Smooth muscle cell of the umbilical artery (primary cell): ENCODE measurements around the gene GMEB1. TPM values are rescaled to one million over a fixed set of nuclear protein-coding genes. Genes with fewer than 3 reads are reported as not detected.

ENCODE experiments used
- total RNA-seq: library from RNA; depleted of rRNA; stranded (reverse); fragments of >200 nt; gene quantifications from 2 replicates; pipeline ENCODE4 v1.2.3, GENCODE V29; 2014

GMEB1 gene, protein sequence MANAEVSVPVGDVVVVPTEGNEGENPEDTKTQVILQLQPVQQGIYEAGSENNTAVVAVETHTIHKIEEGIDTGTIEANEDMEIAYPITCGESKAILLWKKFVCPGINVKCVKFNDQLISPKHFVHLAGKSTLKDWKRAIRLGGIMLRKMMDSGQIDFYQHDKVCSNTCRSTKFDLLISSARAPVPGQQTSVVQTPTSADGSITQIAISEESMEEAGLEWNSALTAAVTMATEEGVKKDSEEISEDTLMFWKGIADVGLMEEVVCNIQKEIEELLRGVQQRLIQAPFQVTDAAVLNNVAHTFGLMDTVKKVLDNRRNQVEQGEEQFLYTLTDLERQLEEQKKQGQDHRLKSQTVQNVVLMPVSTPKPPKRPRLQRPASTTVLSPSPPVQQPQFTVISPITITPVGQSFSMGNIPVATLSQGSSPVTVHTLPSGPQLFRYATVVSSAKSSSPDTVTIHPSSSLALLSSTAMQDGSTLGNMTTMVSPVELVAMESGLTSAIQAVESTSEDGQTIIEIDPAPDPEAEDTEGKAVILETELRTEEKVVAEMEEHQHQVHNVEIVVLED
- 8.3 and 12.3 TPM in 2 replicates for total RNA-seq

DNA sequence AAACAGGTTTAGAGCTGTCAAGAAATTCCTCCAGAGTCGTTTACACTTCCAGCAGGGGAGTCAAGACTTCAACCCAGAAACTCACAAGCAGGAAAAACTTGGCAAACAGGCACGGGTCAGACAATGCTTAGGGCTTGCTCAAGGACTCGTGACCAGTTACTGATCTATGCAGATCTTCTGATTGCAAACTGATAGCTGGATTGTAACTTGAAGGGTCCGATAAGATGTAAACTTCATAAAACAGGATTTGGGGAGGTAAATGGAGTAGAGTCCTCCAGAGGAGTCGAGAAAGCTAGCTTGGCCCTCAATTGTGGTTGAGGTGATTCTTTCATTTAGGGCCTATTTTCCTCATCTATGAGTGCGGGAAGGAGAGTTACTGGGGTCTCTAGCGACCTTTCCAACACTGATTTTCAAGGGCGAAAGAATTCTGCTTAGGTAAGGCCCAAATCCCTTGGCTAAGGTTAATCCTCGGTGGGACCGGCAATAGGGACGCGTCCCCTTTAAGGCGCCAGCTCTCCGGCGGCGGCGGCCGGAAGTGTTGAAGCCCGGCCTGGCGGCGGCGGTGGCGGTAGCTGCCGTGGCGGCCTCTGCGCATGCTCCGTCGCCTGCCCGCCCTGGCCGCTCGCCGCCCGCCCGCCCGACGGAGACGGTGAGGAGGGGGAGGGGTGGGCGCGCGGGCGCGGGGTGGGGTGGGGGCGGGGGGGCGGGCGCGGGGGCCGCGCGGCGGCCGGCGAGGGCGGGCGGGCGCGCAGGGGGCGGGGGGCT, at the start of gene GMEB1:
TSS of gene GMEB1 (plus strand) at position 594 of the 765 bp plus-strand sequence. CDS start 14,829 bp downstream, outside the sequence.

DNA sequence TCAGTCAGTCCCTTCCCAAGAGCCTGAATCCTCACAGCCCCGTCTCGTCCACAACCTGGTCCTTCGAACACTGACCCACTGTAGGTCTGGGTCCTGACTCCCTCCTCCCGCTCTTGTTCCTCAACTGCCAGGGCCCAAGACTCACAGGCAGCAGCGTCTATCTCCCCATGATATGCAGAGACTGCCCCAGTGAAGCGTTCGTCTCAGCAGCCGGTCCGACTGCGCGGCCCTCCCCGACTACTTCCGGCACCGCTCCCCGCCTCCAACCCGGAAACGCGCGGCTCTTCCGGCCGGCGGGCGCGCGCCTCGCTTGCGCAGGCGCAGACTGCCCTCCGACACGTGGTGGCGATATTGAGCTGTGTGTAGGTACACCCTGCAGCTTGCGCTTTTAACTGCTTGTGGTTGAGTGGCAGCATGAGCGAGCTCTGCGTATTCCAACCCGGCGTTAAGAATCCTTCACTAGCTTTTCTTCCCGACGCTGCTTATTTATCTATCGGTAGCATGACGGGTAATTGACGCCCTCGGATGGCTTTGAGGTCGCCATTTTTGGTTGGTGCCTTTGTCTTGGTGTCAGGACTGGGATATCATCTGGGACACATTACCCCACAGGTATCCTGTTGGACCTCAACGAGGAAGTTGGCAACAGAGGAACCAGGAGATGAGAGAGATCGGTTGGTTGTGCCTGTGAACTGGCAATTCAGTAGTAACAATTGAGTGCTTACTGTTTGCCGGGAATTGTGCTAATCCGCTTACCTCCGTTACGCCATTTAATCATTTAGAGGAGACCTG, 25.5 kb upstream of the GMEB1 start, which contains the start of gene TAF12:
TSS of gene TAF12 (minus strand) at position 221 of the 789 bp plus-strand sequence. CDS start 20,986 bp downstream, outside the sequence.

DNA sequence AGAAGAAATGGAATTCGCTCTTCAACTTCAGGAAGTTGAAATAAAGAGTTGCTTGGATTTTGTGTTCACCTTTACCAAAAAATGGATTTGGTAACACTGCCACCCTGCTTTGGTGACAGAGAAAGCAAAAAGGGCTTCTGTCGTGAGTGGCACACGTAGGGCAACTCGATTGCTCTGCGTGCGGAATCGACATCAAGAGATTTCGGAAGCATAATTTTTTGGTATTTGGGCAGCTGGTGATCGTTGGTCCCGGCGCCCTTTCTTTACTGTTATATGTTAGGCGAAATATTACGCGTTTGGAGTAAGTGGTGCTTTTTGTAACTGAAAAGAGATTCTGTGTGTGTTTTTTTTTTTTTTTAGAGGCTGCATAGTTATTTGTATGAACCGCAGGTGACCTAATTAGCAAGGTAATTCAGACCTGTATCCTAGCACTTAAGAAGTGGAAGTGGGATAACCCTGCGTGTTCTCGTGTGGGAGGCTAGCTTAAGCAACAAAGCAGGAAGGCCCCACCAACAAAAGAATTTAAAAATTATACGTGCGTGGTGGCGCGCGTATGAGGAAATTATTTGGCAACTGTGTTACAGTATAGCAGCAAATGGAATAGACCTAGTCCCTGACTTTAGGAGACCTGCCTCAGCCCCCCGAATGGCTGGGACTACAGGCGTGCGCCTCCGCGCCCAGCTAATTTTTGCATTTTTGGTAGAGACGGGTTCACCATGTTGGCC, 19.9 kb upstream of the GMEB1 start, which contains the start of gene RNU11:
TSS of gene RNU11 (plus strand) at position 127 of the 725 bp plus-strand sequence.

DNA sequence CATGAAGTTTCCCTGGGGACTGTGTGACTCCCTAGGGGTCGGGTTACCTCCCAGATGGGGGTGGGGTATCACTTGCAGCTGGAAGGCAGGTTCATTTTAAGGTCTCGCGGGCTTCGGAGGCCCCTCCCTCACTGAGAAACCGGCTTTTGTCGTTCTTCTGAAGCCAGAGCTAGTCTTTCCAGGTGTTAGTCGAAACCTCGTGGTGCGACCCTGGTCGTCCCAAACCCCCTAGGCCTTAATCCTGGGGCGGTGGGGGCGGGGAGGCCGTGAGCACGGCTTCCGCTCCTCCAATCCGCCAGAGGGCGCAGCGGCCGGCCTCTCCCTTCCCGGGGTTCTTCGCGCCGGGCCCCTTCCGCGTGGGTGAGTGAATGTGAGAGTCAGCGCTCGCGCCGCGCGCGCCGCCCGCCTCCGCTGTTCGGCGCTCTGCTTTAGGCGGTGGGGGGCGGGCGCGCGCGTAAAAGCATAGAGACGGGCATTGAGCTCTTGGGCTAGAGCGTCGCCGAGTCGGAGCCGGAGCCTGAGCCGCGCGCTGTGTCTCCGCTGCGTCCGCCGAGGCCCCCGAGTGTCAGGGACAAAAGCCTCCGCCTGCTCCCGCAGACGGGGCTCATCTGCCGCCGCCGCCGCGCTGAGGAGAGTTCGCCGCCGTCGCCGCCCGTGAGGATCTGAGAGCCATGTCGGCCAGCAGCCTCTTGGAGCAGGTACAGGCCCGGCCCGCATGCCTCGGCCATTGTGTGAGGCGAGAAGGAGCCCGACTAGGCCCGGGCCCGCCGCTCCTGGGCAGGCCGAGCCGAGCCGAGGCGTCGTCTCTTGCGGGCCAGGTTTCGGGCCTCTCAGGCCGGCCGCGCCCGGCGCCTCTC, 68.1 kb downstream of the GMEB1 start, which contains the start of gene YTHDF2:
TSS of gene YTHDF2 (plus strand) at position 491 of the 857 bp plus-strand sequence. CDS start at position 672, 181 bp downstream.

Other genes with a start within 250 kb of the GMEB1 start
- 27.3 and 51.6 TPM in 2 replicates for gene RCC1, start 162.7 kb upstream of the GMEB1 start, total RNA-seq
- 17.0 and 24.3 TPM in 2 replicates for gene TRNAU1AP, start 115.7 kb upstream of the GMEB1 start, total RNA-seq
- 1.8 and 4.5 TPM in 2 replicates for gene RAB42, start 76.5 kb upstream of the GMEB1 start, total RNA-seq
- 33.6 and 55.8 TPM in 2 replicates for gene TAF12, start 25.7 kb upstream of the GMEB1 start, total RNA-seq
- gene RNU11, start 20.2 kb upstream of the GMEB1 start, total RNA-seq: not detected in 2 replicates
- gene YTHDF2, start 68.2 kb downstream of the GMEB1 start, total RNA-seq: 43.9 and 63.6 TPM in 2 replicates
- gene OPRD1, start 143.4 kb downstream of the GMEB1 start, total RNA-seq: not detected in 2 replicates
- gene EPB41, start 245.8 kb downstream of the GMEB1 start, total RNA-seq: 20.2 and 23.0 TPM in 2 replicates